ENCODE results near the gene SGSM1.
"Not testable (repeated sequence)": the region's sequence is repeated elsewhere in the genome, so short reads cannot be mapped to it uniquely, and the experiment has no call there.

SGSM1 gene

DNA sequence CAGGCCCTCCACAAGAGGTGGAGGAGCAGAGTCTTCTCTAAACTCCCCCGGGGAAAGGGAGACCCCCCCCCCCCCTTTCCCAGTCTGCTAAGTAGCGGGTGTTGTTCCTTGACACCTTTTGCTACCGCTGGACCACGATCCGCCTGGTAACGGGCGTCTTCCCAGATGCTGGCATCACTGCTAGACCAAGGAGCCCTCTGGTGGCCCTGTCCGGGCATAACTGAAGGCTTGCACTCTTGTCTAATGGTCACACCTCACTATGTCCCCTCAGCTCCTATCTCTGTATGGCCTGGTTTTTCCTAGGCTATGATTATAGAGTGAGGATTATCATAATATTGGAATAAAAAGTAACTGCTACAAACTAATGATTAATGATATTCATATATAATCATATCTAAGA is 31.5 kb downstream of the SGSM1 start:
- DNase-seq: not testable (repeated sequence)

DNA sequence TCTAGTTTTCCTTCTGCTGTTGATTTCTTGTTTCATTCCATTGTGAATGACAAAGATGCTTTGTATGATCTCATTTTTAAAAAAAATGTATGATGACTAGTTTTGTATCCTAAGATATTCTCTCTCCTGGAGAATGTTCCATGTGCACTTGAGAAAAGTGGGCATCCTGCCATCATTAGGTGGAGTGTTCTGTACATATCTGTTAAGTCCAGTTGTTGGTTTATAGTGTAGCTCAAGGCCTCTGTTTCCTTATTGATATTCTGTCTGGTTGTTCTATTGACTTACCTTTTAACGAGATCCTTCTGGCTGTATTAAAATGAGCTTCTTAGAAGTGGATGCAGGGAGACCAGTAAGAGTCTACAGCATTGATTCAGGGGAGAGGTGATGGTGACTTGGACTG is 35.2 kb downstream of the SGSM1 start:
- DNase-seq: no peak

DNA sequence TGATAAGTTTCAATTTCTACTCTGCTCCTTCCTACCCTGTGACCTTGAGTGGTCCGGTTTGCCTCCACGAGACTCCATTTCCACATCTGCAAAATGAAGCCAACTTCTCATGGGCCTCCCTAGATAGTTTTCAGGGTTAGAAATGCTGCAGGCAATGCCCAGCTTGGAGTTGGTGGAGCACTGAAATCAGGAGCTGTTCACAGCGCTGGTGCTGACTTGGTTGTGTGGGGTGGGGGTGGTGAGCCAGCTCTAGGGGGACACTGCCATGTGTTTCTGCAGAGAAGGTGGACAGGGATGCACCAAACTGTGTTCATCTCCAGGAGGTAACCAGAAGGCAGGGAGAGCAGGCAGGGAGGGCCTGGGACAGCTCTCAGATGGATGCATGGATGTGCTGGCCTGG is 37.0 kb downstream of the SGSM1 start:
- DNase-seq: no peak

DNA sequence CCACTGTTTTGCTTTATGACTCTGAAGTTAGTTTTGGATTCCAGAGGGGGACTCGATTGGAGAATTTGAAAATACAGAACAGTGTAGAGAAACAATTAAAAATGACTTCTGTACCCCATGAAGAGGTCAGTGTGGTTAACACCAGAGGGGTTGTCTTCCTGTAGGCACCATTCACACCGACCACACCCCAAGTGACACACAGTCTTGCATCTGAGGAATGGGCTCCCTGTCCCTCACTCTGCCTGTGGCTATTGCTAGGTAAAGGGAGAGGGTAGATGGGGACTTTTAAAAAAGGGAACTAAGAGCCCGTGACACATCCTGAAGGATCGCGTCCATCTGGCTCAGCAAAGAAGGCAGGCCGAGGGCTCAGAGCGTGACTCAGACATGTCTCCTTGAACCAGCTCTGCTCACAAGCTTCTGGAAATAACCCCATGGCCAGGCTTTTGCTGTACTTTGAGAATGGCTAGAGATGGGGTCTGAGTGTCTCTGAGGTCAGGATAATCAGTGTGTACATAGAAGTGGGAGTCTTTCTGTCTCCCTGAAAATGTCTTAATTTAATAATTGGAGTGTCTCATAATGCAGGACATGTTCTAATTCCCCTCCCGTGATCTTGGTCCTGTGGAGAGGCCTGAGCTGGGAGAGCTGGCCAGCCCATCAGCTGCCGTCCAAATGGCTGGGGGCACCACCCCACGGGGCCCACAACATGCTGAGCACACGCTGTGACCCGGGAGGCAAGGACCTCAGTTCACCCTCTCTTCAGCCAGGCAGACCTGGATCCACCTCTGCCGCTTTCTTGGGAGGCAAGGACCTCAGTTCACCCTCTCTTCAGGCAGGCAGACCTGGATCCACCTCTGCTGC is 39.3 kb downstream of the SGSM1 start:
- no peak for DNase-seq

DNA sequence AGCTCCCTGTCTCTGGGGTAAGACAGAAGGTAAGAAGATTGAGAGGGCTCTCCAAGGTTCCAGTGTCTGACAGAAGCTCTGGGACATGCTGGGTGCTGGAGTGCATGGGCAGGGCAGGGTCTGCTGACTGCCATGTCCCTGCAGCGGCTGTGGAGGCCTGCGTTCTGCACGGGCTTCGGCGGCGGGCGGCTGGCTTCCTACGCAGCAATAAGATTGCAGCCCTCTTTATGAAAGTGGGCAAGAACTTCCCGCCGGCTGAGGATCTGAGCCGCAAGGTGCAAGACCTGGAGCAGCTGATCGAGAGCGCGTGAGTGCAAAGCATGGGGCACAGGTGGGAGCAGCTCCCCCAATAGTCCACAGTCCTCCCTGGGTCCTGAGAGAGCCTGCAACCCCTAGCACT is 41.5 kb downstream of the SGSM1 start:
- no peak for DNase-seq

DNA sequence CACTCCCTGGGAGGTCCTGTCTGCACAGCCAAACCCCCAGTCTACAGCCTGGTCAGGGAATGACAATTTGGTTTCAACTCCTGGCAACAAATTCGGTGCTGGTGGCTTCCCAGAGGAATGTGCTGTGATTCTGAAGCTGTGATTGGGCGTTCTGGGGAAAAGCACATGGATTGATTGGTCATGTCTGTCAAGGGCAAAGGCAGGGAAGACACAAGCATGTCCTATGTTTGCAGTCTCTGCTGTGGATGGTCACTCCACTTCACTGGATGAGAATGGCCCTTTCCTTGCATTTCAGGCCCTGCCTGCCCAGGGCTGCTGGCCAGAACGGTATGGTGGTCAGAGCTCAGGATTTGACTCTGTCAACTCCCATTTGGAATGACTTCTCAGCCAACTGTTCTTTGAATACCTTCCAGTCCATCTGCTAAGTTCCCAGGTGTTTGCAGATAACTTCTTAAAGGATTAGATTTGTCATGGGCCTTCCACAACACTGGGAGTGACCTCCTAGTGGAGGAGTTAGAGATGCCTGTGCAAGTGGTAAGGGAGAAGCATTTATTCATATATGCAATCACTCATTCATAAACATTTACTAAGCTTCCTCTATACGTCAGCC is 42.7 kb downstream of the SGSM1 start:
- DNase-seq: no peak

DNA sequence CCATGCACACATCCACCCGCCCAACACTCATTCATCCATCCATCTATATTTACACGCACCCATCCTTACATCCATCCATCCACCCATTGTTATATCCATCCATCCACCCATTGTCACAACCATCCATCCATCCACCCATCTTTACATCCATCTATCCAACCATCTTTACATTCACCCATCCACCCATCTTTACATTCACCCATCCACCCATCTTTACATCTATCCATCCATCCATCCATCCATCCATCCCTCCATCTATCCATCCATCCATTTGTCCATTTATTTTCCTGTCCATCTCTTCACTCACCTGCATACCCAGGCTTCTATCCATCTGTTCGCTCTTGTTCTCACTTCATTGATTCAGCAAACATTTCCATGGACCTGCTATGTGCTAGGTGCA is 49.8 kb downstream of the SGSM1 start:
- no peak for DNase-seq

DNA sequence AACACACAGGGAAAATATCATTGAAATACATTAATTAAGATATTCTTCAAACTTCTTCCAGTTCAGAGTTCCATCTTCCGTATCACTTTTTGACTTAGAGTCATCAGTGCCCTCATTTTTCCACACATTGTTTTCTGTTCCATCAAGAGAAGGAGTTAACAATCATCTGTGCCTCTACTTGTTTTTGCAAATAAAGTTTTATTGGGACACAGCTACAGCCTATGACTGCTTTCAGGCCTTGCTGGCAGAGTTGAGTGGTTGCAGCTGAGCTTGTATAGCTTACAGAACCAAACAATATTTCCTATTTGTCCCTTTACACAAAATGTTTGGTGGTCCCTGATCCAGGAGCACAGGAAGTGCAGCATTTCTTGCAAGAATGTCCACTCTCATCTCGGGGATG is 51.6 kb downstream of the SGSM1 start:
- no peak for DNase-seq

DNA sequence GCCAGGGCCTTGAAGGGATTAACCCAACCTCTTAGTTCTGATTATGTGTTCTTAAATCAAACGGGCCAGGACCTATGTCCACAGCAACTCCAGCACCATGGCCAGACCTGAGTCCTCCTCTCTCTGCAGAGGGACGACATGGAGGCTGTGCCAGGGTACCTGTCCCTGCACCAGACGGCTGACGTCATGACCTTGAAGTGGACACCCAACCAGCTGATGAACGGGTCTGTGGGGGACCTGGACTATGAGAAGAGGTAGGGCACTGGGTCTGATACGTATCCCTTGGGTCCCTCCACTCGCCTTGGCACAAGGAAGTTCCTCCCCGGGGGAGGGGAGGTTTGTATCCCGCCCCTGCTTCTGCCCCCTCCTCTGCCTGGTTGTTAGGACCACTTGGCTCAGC is 53.6 kb downstream of the SGSM1 start:
- no peak for DNase-seq

DNA sequence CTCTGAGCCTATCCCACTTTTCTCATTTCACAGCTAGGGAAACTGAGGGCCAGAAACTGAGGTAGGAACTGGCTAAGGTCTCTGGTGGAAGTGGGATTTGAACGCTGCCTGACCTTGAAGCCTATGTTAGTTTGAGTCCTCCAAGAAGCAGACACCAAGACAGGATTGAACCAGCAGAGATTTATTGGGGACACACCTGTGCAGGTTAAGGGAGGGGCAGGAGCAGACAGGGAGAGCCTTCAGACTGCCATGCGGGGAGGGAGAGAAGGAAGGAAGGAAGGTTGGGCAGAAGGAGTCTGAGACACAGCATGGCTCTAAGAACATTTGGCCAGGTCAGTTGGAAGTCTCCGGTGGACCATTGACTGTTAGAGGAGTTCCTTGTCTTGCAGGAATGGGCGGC is 59.5 kb downstream of the SGSM1 start:
- DNase-seq: no peak

DNA sequence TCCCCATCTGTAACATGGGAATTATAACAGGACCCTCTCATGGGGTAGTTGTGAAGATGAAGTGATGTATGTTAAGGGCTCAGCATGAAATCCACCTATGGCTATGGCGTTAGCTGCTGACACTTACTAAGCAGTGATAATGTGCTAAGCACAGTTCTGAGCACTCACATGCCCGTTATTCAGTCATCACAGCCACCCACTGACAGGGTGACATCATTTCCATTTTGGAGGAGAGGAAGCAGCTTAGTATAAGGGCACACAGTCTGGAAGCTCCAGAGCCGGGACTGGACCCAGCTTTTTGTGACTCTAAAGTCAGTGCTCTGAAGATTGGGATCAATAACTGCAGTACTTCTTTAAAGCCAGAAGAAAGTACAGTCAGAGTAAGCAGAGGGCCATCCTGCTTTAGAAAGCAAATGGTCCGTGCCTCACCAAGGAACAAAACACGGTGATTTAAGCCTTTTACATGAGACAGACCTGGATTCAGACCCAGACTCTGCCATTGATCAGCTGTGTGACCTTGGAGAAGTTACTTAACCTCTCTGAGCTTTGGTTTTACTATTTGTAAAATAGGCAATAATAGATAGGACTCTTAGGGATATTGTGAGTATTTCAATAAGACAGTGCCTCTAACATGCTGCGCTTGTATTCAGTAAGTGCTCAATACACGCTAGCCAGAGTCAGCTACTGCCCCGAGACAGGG is 61.5 kb downstream of the SGSM1 start:
- no peak for DNase-seq

DNA sequence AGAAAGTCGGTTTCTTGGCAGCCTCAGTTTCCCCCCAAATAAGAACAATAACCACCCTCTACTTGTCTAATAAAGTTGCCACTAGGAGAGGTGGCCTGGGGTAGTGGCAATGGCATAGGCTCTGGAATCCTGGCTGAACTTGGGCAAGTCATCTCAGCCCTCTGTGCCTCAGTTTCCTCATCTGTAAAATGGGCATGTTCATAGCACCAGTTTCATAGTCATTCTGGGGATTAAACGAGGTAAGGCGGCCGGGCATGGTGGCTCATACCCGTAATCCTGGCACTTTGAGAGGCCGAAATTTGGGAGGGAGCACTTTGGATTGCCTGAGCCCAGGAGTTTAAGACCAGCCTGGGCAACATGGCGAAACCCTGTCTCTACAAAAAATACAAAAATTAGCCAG is 63.0 kb downstream of the SGSM1 start:
- DNase-seq: no peak

DNA sequence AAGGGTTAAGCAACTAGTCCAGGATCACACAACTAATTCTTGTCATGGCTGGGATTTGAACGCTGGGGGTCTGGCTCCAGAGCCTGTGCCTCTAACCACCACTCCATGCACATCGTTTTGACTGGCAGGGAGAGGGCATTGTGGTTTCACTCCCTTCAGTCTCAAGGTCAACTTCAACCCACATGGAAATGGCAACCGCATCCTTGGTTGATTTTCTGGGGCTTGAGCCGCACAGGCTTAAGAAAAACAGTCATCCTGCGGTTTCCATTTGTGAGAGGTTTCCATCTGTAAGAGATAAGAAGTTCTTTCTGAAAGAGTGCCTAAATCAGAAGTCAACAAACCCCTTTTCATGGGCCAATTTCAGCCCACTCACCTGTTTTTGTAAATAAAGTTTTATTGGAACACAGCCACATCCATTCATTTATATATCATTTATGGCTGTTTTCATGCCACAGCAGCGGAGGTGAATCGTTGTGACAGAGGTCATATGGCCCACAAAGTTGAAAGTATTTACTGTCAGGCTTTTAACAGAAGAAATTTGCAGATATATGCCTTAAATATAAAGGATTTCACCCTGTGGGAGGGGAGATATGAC is 65.7 kb downstream of the SGSM1 start:
- DNase-seq: no peak

DNA sequence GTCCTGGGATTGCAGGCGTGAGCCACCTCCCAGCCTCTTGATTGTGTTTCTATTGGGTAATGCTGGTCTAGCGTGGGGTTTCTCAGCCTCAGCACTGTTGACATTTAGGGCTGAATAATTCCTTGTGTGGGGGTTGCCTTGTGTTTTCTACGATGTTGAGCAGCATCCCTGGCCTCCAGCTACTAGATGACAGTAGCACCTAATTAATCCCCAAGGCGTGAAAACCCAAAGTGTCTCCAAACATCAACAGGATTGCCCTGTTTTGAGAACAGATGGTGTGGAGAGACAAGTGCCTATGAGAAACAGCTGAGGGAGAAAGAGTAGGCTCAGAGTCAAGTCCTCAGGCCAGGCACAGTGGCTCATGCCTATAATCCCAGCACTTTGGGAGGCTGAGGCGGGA is 67.2 kb downstream of the SGSM1 start:
- DNase-seq: no peak

DNA sequence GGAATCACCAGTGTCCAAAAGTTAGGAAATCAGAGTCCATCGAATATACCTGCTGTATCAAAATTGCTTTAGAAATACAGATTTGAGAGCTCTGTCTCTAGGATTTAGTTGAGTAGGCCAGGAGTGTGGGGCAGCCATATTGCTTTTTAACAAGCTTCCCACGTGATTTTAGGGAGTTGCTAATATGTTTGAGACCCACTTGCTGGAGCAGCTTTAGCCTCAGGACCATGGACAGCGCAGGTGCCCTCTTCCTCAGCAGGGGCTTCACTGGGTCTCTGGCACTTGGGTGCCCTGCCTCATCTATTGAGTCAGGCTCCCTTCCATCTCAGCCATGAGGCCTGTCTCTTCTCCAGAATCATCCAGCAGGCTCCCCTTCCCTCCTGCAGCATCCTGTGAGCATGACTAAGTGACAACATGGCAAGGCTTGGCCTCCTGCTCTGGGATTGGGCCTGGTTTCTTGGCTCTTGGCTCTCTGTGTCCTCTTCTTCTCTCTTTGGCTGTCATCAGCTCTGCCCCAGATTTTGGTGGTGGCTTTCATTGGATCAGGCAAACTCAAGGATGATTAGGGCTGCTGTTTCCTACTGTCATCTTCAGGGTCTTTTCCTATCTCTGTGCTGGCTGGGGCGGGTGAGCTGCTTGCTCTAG is 70.0 kb downstream of the SGSM1 start:
- no peak for DNase-seq

DNA sequence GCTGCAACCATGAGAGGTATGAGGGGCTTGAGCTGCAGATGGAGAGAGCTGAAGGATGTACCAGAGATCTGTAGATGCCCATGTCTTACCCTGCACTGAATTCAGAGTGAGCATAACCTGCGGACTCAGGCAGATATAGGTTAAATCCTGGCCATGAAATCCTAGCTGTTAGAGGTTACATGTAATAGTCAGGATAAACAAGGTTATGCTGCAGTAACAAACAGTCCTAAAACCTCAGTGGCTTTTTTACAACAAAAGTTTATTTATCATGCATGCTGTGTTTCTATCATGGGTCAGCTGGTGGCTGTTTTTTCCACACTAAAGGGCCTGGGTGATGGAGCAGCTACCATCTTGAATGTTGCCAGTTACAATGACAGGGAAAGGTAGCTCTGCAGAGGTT is 70.7 kb downstream of the SGSM1 start:
- no peak for DNase-seq

DNA sequence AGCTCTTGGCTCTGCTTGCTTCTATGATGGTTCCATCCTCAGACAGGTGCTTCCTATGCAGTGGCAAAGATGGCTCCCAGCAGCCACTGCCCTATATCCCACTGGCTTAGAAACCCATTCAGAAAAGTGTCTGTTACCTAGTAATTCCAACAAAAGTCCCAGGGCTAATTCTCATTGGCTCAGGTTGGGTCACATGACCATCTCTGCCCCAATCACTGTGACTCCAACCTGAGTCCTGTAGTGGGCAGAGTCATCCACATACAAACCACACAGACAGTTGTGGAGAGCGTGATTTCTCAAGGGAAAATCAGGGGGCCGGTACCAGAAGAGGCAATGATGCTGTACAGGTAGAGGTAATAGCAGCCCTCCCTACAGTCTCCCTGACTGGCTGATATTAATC is 73.0 kb downstream of the SGSM1 start:
- DNase-seq: no peak

DNA sequence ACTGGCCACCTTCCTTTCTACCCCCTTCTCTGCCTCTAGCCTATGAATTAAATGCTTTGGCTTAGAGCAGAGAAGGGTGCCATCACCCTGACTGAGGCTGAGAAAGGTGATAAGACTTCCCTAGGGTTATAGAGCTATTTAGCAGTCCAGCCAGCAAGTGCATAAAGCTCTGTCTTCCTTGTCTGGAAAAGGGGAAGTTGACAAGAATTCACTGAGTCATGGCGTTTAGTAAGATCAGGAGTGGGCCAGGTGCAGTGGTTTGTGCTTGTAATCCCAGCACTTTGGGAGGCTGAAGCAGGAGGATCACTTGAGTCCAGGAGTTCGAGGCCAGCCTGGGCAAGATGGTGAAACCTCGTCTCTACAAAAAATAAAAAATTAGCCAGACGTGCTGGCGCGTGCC is 77.4 kb downstream of the SGSM1 start:
- DNase-seq: no peak

DNA sequence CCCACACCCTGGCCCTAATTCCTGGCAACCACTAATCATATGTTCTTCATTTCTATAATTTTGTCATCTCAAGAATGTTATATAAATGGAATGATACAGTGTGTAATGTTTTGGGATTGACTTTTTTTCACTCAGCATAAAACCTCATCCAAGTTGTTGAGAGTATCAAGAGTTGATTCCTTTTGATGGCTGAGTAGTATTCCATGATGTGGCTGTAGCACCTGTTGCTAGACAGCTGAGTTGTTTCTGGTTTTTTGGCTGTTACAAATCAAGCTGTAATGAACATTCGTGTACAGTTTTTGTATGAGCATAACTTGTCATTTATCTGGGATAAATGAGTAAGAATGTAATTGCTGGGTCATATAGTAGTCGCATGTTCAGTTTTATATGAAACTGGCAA is 81.2 kb downstream of the SGSM1 start:
- no peak for DNase-seq

DNA sequence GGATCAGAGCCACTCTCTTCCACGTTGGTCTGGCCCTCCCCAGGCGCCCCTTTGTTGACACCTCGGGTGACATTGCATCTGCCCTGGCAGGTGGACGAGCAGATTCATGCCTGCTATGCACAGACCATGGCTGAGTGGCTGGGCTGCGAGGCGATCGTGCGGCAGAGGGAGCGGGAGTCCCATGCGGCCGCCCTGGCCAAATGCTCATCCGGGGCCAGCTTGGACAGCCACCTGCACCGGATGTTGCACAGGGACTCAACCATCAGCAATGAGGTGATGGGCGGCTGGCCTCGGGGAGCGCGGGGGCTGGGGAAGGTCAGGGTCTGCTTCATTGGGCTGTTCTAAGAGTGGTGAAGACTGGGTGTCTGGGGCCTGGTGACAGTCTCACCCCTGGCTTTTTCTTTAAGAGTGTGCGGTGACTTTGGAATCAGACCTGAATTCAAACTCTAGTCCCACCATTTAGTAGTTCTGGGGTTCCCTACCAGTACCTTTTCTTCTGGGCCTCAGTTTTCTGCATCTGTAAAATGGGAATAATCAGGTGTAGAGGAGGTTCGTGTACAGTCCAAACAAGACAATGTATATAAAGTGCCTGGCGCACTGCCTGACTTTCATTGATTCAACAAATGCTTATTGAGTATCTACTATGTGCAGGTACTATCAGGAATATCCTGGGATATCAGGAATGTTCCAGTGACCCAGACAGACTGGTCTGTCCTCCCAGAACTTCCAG is 87.5 kb downstream of the SGSM1 start:
- DNase-seq: no peak

DNA sequence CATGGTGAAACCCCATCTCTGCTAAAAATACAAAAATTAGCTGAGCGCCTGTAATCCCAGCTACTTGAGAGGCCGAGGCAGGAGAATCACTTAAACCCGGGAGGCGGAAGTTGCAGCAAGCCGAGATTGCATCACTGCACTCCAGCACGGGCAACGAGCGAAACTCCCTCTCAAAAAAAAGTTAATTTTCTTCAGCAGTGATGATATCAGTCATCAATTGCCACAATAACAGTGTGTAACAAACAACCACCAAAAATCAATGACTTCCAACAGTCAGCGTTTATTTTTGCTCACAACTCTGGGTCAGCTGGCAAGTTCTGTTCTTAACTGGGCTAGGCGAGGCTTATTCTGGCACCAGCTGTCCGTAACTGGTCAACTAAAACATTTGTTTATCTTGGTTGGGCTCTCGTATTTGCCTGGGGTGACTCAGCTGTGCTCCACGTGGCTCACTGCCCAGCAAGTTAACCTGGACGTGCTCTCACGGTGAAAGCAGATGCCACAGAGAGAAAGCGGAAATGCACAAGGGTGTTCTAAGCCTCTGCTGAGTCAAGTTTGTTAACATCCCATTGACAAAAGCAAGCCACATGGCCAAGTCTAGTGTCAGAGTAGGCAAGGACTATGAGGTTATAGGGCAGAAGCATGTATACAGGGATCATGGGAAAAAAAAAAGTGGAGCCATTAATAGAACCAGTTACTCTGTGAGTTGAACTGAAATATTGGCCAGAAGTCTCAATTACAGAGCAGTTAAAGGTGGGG is 88.4 kb downstream of the SGSM1 start:
- DNase-seq: peak; percentile 91

DNA sequence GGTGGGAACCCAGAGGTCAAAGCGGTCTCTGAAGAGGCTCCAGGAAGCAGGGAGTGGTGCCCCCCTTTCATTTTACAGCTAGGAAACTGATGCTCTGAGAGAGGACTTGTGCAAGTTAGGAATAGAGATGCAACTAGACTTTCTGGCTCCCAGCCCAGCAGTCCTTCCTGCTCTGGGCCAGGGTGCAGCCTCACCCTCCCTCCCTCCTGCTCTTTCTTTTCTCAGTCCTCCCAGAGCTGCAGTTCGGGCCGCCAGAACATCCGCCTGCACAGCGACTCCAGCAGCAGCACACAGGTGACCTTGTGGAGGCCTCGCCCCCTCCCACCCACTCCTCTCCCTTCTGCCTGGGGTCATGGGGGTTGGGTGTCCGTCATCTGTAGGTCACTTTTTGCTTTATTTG is 89.0 kb downstream of the SGSM1 start:
- DNase-seq: no peak
